ENCODE data around the gene IRAK1. TPM values are rescaled to one million over a fixed set of nuclear protein-coding genes. Genes with fewer than 3 reads are reported as not detected.

The IRAK1 gene
- total RNA-seq, 2 experiments from 2014 or later, result 118 to 122 TPM

Other genes starting within 250 kb of the IRAK1 start
- gene SRPK3, start 238.9 kb downstream of the IRAK1 start, total RNA-seq, result not detected
- gene IDH3G, start 225.5 kb downstream of the IRAK1 start, total RNA-seq, result 10 to 100 TPM; 62.4 to 64.8 TPM
- 100 to 1,000 TPM; 247 to 250 TPM for gene SSR4, start 225.2 kb downstream of the IRAK1 start, total RNA-seq
- 1 to 10 TPM in 1 of 2 experiments, under 1 TPM in 1; 0.88 to 1.1 TPM for gene PDZD4, start 189.4 kb downstream of the IRAK1 start, total RNA-seq
- gene L1CAM, start 133.7 kb downstream of the IRAK1 start, total RNA-seq, result 1 to 10 TPM; 4.2 to 5.2 TPM
- gene AVPR2, start 115.2 kb downstream of the IRAK1 start, total RNA-seq, result not detected
- gene ARHGAP4, start 93.6 kb downstream of the IRAK1 start, total RNA-seq, result 100 to 1,000 TPM; 262 to 267 TPM
- gene NAA10, start 84.9 kb downstream of the IRAK1 start, total RNA-seq, result 10 to 100 TPM; 63.1 to 63.7 TPM
- 10 to 100 TPM; 12.1 to 12.8 TPM for gene RENBP, start 75.3 kb downstream of the IRAK1 start, total RNA-seq
- gene HCFC1, start 48.1 kb downstream of the IRAK1 start, total RNA-seq, result 10 to 100 TPM; 88.3 to 93.1 TPM
- 10 to 100 TPM in 1 of 2 experiments, 1 to 10 TPM in 1; 9.9 to 12.6 TPM for gene TMEM187, start 47.1 kb downstream of the IRAK1 start, total RNA-seq
- gene MECP2, start 77.8 kb upstream of the IRAK1 start, total RNA-seq, result 10 to 100 TPM; 80.7 to 83.0 TPM
- gene OPN1LW, start 124.3 kb upstream of the IRAK1 start, total RNA-seq, result not detected
- not detected for gene OPN1MW, start 162.7 kb upstream of the IRAK1 start, total RNA-seq
- not detected for gene OPN1MW2, start 199.9 kb upstream of the IRAK1 start, total RNA-seq
- gene OPN1MW3, start 237.7 kb upstream of the IRAK1 start, total RNA-seq, result not detected